CD4-positive, alpha-beta T cell treated with Interleukin-17A for 4 hours (primary cell): ENCODE data around the gene TPPP2.

Source experiments
- DNase-seq: peaks from one replicate; pipeline ENCODE4 v3.0.0-alpha.2; 2020; ENCODE audit warnings: mixed read lengths

The TPPP2 gene

GRCh38 chr14:21059842-21060613 lies 30.0 kb downstream of the TPPP2 start:
- no peak for DNase-seq

- DNase-seq, result no peak
Observed at GRCh38 chr14:21060614-21061346, 30.8 kb downstream of the TPPP2 start.

DNA sequence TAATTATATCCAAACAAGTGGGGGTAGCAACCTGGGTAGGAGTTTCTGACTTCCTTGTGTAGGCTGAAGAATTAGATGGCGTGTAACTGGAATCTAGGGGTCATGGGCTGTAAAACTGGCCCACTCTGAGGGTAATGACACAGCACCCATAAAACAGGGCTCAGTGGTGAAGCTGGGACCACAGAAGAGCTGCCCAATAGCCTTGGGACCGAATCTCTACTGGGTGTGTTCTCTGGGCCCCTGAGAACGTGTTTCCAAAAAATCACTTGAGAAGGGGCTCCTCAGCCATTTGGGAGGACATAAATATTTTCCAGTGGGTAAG lies 31.3 kb downstream of the TPPP2 start:
- DNase-seq, result no peak

GRCh38 chr14:21063479-21063878 lies 33.5 kb downstream of the TPPP2 start:
- no peak for DNase-seq

- DNase-seq, result peak; percentile 29
Observed at GRCh38 chr14:21066882-21067502, 37.0 kb downstream of the TPPP2 start.

DNA sequence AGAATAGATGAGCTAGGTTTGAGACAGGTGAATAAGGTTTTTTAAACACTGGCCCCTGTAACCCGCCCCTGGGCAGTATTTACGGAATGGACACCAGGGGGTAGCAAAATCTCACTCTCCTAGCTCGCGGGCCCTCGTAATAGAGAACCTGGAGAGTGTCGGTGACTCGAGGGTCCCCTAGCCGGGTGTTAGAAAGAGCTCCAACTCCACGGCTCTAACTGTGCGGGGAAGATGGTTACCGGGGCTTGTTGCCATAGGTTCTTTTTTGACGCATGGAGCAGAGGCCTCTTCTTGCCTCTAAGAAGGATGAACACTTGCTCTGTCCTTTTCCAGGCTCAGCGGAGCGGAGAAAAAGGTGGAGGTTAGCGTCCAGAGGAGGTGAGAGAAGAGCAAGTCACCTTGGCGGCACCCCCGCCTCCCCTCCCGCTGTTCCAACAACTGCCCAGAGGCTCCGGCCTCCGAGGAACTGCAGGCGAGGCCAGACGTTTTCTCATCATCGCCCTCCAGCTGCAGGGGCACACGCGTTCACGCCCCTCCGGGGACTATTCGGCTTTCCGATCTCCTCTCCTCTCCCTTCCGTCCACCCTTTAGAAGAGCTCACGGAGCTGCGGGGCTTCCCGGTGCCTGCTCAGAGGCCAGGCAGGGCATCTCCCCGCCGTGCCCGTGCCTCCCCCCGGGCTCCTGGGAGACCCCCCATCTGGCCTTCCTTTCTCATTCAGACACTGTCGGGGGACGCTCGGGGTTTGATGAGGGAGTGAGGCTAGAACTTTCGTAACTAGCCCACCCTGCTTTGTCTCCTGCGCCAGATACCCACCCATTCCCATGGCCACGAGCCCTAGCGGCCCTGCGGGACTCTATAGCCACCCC lies 38.7 kb downstream of the TPPP2 start:
- DNase-seq, result peak; percentile 70

DNA sequence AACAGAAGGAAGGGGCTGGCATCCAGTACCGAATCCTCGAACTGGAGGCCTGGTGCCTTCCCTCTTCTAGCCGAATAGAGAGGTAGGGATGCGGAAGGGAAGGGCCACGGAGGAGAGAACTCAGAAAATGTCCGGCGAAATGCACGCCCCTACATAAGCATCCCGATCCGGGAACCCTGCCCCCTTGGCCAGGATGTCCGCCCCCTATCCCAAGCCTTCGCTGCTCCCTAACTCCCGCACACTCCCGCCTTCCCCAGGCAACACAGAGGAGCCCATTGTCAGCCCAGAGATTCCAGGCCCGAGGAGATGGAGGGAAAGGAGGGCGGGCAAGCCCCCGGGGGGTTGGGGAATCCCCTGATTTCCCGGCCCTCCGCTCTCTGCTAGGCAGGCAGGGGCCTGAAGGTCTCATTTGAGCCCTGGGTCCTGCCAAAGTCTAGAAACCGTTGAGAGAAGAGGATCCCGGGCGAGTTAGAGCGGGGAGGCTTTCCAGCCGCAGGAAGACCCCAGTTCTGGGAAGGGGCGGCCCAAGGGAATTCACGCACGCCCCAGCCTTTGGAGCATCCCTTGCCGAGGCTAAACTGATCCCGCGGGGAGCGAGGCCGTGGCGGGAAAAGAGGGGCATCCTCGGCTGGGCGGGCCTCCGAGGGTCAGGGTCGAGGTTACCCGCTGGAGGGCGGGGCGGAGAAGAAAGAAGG lies 39.5 kb downstream of the TPPP2 start:
- peak; percentile 14 for DNase-seq

GRCh38 chr14:21070083-21070609 lies 40.1 kb downstream of the TPPP2 start, which contains the start of gene ARHGEF40:
Gene ARHGEF40, plus strand, starts transcription at chr14:21070304. Its CDS starts 93 bp downstream, at chr14:21070397.
- peak; percentile 51 for DNase-seq

DNA sequence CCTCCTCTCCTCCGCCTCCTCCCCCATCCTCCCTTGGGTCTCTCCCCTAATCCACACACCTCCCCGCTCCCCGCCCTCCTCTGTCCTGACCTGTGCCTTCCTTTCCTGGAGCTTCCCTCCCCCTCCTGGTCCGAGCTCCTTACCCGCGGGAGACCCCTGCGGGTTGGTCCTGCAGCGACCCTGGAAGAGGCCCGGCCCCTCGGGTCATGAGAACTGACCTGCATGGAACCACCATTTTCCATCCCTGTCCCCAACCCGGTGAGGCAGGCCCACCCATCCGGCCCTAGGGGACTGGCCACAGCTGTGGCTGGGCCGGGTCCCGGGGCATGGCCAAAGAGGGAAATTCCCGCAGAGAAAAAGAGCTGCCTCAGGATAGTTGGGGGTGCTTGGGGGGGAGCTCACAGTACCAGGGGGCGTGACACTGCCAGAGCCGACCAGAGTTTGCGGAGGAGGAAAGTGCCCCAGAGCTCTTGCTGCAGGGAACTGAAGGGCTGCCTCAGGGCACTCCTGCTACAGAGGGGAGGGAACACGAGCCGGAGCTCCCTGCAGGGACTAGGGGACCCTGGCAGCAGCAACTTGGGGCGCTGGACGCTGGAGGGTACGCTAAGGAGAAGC lies 40.7 kb downstream of the TPPP2 start:
- DNase-seq, result peak; percentile 32

- peak; percentile 69 for DNase-seq
Observed at GRCh38 chr14:21071225-21072030, 41.4 kb downstream of the TPPP2 start.

DNA sequence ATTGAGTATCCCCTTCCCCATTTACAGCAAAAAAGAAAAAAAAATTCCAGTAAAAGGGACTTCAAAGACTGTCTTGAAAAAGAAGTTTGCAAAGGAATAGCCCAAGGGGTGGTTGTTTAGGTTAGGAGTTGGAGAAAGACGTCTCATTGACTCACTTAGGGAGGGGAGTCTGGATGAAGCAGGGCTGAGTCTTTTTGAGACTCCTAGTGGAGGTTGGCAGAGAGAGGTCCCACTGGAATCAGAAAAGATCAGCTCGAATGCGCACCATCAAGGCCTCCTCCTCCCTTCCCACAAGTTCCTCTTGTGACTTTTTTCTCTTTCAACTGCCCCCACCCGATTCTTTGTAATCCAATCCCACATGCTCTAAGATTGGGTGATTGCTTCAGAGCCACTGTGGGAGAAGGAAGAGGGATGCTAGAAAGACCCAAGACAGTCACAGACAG lies 42.0 kb downstream of the TPPP2 start:
- DNase-seq, result no peak

- no peak for DNase-seq
Observed at GRCh38 chr14:21072781-21073339, 42.8 kb downstream of the TPPP2 start.

- no peak for DNase-seq
Observed at GRCh38 chr14:21073921-21074320, 43.9 kb downstream of the TPPP2 start.

DNA sequence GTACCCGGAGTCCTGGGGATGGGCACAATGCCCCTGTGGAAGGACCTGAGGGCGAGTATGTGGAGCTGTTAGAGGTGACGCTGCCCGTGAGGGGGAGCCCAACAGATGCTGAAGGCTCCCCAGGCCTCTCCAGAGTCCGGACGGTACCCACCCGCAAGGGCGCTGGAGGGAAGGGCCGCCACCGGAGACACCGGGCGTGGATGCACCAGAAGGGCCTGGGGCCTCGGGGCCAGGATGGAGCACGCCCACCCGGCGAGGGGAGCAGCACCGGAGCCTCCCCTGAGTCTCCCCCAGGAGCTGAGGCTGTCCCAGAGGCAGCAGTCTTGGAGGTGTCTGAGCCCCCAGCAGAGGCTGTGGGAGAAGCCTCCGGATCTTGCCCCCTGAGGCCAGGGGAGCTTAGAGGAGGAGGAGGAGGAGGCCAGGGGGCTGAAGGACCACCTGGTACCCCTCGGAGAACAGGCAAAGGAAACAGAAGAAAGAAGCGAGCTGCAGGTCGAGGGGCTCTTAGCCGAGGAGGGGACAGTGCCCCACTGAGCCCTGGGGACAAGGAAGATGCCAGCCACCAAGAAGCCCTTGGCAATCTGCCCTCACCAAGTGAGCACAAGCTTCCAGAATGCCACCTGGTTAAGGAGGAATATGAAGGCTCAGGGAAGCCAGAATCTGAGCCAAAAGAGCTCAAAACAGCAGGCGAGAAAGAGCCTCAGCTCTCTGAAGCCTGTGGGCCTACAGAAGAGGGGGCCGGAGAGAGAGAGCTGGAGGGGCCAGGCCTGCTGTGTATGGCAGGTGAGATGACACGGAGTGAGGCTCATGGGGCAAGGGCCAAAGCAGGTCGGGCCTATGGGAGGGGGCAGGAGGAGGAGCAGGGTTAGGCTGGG lies 44.6 kb downstream of the TPPP2 start:
- no peak for DNase-seq

DNA sequence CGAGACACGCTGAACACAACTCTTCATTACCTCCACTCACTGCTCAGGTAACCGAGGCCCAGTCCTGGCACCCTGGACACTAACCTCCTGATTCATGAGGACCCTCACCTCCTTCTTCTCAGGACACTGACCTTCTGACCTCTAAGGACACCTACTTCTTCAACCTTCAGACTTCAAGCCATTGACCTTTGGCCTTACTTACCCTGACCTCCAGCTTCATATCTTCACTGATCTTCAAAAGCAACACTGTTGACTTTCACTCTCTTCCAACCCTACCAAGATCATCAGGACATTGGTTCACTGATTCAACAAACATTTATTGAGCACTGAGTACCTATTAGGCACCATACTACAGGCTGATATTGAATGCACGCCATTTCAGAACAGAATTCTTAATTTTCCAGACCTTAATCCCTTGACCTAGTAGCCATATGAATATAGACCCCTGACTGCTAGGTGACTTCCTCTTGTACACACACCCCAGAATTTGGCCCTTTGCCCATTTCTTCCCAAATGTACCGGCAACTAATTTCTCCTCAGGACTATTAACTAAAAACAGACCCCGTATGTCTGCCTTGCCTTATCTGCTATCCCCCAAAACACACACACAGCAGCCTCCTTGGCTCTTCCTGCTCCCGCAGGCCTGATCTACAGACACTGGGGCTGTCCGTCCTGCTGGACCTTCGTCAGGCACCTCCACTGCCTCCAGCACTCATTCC lies 45.9 kb downstream of the TPPP2 start:
- no peak for DNase-seq

GRCh38 chr14:21077672-21078071 lies 47.7 kb downstream of the TPPP2 start:
- DNase-seq, result no peak

DNA sequence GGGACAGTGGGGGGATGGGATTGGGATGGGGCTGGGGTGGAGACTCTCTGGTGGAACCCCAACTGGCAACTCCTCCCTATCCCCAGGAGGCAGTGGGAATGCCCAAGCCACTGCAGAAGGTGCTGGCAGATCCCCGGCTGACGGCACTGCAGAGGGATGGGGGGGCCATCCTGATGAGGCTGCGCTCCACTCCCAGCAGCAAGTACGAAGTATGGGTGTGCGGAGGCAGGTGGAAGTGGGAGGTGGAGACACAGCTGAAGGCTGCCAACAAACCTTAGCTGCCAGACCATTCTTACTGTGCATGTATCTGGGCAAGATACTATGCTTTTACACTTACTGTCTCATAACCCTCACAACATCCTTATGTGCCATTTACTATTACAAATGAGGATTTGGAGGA lies 48.3 kb downstream of the TPPP2 start:
- no peak for DNase-seq

DNA sequence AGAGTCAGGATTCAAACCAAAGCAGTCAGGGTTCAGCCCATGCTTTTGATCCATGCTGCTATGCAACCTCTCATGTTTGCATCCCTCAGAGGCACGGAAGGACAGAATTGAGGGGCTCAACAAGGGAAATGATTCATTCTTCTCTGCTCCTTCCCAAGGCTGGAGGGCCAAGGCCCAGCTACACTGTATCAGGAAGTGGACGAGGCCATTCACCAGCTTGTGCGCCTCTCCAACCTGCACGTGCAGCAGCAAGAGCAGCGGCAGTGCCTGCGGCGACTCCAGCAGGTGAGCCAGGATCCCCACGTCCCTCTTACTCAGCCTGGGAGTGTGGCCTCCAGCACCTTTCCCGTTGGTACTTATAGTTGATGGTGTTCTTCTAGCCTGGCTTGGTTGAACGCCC lies 48.7 kb downstream of the TPPP2 start:
- no peak for DNase-seq
